AG08396 (cell line): ENCODE results near the gene SMLR1.

Source experiments
- DNase-seq: peaks from one replicate; pipeline ENCODE4 v3.0.0; 2012; ENCODE audit warnings: low spot score, mixed read lengths

Gene SMLR1

DNA sequence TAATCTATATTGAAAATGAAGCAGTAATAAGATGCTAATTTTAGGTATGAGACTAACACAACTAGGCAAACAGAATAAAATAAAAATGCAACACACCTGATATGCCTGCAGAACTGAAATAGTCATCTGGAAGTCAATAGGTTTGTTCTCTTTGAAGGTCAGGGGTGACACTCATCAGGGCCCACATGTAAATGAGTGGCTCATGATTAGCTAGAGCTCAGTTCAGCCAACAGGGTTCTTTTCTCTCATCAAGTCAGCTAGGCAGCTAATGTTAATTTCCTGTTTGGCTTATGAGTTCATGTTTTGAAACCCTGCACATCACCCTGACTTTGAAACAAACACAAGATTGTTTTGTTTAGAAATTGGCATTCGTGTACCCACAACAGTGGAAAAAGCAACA, 23.8 kb downstream of the SMLR1 start:
- DNase-seq = no peak

DNA sequence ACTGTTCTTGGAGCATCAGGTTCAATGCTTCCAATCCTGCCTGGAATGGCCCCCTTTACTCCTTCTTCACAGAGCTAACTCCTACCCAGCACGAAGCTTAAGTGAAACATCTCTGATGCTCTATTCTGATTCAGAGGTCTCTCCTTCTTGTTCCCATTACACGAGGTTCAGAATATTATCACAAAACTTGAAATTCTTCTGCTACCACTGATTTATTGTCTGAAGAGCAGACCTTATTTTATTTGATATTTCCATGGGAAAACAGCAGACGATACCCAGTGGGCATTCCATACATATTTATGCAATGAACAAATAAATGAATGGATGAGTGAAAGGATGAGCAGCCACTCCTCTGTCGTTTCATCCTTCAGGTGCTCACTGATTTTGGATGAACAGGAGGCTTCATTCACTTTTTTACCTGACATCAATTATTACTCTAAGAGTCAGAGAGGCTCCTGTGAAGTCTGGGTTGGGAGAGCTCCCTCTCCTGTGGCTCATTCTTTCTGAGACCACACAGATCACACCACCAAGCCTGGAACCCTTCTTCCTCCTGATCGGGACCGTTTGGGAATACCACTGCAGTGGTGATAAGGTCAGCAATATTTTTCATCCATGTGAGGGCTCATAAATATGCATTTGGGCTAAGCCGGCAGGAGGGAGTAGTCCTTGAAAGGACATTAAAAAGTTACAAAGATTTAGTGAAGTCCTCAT, 25.8 kb downstream of the SMLR1 start:
- no peak for DNase-seq

DNA sequence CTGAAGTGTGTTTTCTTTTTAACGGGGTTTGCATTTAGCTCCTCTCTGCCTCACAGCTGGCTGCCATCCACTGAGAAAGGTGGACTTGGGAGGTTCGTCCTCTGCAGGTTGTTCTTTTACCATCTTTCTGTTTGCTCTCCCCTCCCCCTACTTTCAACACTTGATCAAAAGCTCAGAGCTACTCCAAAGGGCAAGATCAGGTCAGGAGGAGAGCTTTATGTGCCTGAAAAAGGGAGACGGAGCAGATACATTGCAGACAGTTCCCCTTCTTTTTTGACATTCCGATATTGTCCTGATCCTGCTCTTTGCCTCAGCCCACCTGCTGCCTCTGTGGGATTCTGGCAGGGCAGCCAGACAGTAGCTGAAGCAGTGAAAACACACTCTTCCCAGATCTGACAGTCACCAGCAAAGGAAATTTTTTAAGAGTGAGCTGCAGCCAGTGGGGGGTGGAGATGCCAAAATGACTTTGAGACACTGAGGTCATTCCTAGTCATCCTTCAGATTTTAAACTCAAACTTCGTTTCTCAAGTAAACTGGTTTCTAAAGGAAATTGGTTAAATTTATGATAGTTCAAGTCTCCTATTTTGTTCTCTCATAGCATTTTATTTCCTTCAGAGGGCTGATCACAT, 26.5 kb downstream of the SMLR1 start:
- peak; percentile 51 for DNase-seq

DNA sequence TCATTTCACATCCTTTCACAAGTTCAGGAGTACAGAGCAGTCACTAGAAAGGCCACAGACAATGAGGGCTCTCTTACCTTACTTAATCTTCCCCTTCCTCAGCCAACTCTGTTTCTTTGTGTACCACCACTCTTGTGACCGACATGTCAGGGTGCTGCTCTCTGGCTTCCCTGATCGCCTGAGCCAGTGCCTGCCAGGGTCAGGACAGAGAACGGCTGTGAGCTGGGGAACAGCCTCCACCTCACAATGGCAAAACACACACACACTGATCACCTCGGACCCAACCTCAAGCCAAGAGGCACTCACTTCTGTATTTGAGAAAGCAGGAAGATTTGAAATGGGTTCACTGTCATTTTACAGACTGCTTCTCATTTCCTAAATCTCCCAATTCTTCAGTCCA, 30.8 kb downstream of the SMLR1 start:
- no peak for DNase-seq

DNA sequence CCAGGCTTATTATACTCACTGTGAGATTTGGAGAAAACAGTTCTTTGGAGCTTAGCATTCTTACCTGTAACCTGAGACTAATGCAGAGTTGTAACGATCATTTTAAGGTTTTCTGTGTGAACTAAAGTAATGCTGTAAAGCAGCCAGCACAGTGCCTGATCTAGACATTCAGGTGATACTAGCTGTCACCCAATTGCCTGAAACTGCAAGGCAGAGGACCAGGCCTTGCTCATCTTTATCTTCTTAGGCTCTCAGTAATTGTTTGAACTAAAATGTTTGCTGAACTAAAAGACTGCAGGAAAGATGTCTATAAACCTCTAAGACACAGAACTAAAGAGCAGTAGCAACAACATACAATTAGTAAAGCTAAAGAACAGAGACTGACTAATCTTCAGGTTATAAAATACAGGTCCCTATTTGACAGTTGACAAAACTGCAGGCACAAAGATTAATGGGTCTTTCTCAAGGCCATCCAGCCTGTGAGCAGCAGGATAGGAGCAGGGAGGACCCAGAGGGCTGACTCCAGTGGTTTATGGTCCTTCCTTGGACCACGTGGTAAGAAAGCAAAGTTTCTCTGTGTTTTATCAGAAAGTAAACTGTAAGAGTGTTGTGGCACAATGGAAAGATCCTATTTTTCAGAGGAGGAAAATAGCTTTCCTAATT, 31.4 kb downstream of the SMLR1 start:
- no peak for DNase-seq

DNA sequence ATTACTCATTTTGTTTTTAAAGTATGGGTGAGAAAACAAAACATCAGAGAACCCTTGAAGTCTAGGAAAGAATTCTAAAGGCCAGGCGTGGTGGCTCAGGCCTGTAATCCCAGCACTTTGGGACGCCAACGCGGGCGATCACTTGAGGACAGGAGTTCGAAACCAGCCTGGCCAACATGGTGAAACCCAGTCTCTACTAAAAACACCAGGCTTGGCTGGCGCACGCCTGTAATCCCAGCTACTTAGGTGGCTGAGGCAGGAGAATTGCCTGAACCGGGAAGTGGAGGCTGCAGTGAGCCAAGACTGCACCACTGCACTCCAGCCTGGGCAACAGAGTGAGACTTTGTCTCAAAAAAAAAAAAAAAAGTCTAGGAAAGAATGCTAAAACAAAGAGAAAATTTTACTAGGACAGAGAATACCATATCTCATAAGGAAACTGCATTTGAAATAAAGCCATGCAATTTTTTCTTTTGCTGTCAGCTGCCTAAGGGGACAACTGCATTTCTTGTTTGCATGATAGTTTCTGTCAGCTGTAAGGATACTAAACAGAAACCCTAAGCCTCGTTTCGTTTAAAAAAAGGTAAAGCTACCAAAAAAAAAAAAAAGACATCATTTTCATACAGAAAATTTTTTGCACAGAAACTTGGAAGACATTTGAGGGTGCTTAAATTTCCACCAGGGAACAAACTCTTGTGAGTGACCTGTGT, 32.1 kb downstream of the SMLR1 start:
- DNase-seq = no peak

DNA sequence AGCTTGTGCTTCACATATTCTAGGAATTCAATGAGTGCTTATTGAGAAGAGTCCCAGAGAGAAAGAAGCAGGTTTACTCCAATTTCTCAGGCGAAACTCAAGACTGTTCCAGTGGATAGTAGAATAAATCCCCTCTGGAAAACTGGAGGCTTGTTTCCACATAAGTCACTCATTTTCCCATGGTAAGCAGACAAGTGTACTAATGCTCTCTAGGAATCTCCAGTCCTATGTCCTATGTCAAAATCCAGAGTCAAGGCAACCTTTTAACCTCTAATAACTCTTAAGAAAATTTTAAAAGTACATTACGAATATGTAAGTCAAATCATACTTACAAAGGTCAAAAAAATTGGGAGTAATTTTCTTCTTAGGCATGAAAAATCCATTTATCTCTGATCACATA, 35.2 kb downstream of the SMLR1 start:
- no peak for DNase-seq

DNA sequence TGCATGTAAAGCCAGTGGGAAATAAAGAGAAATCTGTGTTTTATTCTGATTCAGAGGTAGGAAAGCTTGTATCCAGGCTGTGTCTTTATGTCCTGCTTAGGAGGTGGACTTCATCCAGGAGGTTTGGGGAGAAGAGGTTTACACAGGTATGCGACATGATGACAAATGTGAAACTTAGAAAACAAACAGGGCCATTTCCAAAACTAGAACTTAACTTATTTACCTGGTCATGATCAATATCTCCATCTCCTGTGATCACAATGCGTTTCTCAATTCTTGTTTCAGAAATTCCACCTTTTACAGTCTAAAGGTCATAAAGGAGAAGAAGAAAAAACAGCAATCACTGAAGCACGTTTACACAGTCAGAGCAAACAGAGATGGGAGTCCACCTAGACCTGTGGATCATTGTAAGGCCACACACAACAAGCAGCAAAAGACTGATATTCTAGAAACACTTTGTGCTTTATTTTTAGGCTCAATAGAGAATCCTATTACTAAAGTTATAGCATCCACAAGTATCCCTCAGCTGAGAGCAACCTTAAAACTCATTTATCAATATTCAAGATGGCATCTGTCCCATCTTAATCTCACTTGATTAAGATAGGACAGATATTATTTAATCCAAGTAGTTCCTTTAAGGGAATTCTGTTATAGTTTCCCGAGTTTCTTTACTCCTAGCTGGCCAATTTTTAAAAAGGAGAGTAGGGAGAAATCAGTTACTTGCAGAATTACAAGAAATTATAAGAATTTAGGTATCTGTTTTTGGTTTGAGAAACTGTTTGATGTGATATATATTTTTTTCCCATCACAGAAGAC, 36.4 kb downstream of the SMLR1 start:
- DNase-seq = no peak

DNA sequence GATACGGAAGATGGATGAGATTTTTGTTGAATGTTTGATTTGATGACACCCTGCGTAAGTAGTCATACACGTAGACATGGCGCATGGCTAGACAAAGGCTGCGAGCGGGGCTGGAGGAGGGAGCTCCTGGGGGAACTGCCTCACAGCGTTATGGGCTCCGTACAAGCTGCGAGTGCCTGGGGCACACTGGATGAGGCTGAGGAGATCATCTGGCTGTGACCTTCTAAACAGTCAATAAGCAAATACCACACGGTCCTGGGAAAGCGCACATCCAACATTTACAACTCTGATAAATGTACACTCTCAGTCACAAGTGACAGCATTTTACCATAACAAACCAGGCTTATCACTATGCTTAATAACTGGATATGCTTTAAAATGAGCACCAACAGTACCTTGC, 37.1 kb downstream of the SMLR1 start:
- no peak for DNase-seq

DNA sequence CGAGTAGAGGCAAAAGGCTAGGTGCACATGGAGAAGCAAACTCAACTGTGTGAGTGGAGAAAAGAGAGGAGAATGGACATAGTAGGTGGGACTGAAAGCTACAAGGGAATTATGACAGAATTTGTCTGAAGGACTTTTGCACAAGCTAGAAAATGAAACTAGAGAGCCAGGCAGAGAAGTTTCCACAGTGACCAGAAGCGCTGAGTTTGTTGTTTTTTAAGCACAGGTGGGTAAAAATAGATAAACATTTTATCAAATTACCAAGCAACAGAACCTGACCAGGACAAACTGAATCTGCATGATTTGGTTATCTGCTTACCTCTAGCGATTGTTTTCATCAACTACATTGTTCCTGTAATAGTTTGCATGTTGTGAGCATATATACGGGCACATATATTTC, 38.6 kb downstream of the SMLR1 start:
- no peak for DNase-seq

DNA sequence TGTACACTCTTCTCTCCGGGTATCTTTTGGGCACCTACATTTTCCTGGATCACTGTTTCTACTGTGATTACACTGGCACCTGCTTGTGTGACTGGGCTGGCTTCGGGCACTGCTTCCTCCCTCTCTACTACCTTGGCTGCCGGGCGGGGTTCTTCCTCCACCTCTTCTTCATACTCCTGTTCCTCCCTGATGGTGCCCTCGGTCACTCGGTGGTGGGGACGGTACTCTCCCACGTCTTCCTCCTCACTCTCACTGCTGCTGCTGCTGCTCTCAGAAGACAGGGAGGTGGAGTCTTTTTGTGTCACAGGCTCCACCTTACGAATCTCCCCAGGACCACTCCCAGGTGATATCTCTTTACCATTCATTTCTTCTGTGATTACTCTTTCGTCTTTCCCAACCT, 42.5 kb downstream of the SMLR1 start:
- DNase-seq = no peak

DNA sequence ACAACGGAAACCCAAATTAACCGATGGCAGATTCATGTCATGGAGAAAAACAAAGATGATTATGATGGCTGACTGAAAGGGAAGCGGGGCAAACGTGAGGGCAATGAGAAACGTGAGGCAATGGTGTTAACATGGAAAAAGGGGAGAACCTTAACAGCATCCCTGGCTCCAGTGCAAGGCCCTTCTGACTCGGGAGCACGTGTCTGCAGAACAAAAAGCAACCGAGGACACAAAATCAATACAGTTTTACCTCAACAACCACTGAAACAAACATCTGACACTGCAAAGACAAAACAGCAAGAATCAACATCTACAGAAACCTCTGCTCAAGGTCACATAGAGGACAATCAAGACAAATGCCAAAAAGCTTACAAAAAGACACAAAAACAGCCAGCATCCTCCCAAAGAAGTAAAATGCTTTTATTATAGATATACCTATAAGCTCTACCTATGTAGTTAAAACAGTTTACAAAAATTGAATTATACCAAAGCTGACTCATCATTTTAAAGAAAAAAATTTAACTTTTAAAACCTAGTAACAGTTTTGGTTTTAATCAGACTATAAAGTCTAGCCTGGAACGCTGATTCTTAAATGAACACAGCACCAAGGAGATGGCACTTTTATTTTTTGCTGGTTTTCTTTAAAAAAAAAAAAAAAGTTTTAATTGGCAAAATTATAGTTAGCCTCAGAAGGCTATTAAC, 43.1 kb downstream of the SMLR1 start:
- DNase-seq = no peak

DNA sequence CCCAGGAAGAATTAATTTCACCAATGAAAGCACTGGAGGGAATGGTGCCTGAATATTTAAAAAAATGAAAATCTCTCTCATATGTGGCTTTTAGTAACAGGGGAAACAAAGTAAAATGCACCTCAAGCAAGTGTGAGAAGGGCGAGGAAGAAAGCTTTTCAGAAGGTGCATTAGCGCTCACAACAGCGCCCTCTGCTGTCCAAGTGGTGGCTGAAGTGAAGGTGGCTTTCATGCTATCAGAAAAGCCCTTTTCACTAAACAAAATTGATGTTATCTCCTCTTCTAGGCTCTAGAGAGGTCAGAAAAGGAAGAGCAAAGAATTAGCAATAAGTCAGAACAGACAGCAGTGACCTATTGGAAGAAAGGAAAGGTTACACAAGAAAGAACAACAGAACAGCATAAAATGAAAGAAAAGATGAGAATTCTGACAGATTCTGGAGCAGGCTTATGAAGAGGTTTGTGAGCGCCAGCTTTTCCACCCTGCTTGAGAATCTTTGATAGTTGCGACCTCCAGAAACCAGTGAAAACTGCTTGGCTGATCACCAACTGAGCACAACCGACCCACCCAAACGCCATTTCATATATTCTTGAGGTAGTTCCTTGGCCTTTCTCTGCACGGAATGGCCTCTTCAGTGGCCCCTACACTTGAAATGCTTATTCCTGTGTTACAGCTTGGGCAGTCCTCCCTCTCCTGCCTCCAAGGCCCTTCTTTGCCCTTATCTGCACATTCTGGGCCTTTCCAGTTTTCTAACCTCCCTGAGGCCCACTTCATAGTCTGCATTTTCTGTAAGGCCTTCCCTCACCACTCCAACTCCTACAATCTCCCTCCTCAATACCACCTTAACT, 45.3 kb downstream of the SMLR1 start:
- DNase-seq = peak; percentile 46

DNA sequence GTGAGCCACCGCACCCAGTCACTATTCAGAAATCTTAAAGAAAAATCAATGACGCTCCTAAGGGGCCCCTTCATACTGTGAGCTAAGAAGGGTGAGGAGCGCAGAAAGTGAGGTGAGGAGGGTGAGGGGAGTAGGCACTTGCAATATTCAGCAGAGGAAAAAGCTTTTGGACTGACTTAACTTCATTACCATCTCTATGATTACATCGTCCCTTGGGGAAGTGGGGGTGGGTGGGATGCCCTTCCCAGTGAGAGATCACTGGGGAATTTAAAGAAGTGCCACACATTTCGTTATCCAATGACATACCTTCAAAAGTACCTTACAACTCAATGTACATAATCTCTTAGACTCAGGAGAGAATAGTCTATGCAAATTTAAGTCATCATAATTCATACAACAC, 46.5 kb downstream of the SMLR1 start:
- DNase-seq = no peak

DNA sequence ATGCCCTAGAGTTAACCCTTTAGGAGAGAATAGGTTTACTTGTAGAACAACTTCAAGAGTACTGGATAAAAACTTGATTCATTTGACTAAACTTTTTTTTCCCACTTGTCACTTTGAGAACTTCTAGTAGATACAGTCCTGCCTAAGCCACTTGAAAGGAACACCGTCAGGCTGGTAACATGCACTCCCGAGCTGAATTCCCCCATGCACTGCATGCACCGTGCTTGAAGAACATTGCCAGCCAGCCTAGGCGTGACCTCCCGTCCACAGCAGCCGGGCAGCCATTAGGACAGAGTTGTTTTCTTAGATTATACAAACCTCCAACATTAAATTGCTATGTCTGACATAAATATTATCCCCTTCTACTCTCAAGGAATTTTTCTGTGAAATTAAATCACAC, 52.6 kb downstream of the SMLR1 start:
- DNase-seq = no peak

DNA sequence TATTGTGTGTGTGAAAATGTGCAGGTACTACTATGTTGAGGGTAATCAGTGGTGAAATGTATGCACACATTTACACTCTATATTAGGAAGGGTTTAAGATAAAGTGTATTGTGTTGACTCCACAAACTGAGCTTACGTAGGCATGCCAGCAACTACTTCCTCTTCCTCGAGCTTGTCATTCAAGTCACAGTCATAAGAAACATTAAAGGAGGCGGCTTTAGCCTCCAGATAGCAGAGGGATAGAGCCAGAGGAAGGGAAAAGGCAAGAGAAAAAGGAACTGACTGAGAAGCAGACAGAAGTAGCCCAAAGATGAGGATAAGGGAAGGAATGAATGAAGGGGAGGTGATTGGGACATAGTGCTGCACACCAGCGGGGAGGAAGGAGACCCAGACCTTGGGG, 55.2 kb downstream of the SMLR1 start:
- no peak for DNase-seq

DNA sequence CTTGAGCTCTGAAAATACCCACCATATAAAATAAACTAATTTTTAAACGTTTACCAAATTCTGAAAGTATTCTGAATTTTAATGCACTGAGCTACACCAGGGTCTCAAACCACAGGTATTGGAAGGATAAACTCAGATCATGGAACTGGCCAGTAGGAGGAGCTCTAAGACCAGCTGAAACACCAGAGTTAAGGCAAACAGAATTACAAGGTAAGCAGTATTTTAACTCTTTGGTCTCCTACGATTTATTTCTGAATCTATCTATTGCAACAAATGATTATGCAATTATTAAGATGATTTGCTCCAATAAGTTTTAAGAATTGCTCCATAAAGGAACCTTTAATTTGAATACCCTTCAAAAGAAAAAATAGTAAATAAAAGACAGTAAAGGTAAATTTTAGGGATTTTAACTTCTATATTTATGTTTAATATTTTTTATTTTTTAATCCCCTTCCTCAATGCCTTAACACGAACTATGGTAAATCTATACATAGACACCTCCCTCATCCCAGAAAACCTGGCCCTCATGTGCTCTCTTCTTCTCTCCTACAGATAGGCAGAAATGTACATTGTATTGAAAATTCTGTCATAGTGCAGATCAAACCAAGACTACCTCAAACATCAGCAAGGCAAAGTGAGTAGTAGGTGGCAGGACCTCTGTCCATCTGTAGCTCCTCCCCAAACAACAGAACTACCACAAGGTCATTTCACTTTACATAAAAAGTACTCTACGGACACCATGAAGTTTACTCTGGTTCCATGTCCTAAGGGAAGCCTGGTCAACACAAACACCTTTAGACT, 58.4 kb downstream of the SMLR1 start:
- peak; percentile 53 for DNase-seq
